KBM-7 (cell line): ENCODE data around the gene NEIL3.

ENCODE experiments used
- DNase-seq: peaks from one replicate; pipeline ENCODE4 v3.0.0-alpha.2; 2015
- in situ Hi-C: fragments of 300-500 bp; cut with MboI; formaldehyde crosslinking; loops from 2 replicates; pipeline ENCODE4 v1.14.3; 2020; ENCODE audit warnings: low sequenced_read_pairs, low pct_unique_long_range_greater_than_20kb, mixed read lengths

NEIL3 gene

DNA sequence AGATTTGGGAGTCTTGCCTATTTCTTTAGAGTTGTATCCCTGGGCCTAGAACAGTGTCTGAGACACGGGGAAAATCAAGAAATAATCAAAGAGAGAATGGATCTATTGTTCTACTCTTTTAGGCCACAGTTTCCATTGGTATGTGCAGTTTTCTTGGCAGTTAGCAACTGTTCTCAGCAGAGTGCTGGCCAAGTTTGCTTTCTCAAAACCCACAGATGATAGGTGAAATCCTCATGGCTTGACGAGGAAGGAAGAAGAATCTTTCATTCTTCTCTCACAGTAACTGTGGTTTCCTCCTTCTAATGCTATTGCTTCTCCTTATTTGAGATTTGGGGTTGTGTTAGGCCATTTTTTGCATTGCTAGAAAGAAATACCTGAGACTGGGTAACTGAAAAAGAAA, 90.4 kb downstream of the NEIL3 start:
- DNase-seq = no peak
- in situ Hi-C loops = no loop called here

DNA sequence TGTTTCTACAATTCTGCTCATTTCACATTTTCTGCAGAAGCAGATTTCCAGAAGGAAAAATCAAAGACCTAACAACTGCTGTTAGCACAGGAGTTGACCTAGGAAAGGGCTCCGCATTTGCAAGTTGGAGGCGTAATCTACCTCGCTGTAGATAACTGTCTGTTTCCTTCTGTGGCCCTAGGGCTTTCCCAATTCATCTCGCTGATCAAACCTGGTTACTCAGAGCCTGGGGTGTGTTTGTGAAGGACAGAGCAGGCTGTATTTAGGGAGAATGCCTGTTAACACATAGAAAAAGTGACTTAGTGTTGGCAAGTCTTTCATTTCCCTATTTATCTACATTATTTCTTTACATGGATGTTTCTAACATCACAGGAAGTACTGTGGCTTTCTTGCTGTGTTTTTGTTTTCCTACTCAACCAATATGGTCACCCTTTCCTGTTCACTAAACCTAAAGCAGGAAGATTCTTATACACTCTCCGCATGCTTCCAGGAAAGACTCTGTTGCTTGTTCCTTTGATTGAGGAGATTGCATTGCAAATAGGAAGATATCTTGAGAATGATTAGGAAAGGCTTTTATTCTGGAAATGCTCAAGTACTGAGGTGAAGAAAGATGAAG, 92.1 kb downstream of the NEIL3 start:
- no peak for DNase-seq
- in situ Hi-C loops = no loop called here

DNA sequence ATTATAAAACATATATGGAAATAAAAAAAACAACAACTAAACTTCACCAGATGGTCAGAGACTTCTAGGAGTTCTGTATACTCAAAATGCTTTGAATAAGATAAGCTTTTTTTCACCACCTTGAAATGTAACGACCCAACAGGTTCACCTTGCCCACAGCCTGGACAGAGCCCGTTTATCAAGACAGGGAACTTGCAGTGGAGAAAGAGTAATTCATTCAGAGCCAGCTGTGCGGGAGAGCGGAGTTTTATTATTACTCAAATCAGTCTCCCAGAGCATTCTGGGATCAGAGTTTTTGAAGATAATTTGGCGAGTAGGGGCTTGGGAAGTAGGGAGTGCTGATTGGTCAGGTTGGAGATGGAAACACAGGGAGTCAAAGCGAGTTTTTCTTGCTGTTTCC, 94.1 kb downstream of the NEIL3 start:
- no peak for DNase-seq
- in situ Hi-C loops = no loop called here

DNA sequence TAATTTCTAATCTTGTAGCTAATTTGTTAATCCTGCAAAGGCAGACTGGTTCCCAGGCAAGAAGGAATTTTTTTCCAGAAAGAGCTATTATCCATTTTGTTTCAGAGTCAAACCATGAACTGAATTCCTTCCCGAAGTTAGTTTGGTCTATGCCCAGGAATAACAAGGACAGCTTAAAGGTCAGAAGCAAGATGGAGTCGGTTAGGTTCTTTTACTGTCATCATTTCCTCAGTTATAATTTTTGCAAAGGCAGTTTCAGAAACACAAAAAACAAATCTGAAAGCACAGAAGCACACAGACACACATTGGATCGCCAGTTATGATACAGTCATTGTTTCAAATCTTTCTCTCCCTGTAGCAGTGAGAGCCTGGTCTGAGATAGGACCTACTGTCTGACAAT, 94.7 kb downstream of the NEIL3 start:
- in situ Hi-C loops = no loop called here
- no peak for DNase-seq

DNA sequence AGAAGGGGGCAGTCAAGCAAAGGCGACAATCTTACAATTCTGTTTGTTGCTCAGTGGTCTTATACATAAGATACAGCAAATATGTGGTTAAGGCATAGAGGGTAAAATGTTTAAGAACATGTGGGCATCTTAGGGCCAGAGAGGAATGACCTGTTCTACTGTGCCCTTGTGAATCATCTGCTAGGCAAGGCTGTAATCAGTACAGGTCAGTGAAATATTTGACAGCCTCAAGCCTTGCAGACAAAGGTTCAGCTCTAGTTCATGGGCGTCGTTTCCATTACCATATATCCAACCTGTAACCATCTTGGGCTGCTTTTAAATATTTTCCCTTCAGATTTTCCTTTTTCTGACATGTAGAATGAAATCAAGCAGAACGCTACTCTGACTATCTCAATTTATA, 95.3 kb downstream of the NEIL3 start:
- DNase-seq = no peak
- in situ Hi-C loops = no loop called here

DNA sequence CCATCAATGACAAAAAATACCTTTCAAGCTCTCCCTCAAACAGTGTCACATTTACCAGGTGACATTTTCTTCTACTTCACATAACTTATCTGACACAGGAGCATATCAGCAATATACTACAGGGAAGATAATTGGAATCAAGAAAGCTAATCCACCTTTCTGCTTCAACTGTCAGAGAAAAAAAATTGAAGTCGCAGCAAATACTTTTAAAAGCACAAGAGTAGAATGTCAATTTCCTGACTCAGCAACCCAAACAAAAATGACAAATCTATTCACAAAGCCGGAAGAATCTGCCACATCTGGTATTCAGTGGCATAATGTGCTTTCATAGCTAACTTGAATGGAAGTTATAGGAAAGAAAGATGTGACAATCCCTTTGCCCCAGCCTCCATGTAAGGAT, 95.8 kb downstream of the NEIL3 start:
- in situ Hi-C loops = no loop called here
- DNase-seq = no peak

DNA sequence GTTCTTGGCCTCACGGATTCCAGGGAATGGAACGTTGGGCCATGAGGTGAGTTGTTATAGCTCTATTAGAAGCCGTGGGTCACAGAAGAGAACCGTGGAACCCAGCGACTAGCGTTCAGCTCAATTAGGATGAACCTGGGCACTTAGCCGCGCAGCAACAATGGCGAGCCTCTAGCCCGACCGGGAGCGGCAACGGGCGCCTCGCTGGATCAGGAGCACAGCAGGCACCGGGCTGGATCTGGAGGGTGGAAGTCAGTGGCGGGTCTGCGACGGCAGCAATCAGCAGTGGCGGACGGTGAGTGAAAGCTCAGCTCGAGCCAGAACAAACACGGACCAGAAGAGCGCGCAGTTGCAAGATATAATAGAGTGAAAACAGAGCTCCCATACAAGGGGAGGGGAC, 98.3 kb downstream of the NEIL3 start:
- DNase-seq = no peak
- in situ Hi-C loops = no loop called here

DNA sequence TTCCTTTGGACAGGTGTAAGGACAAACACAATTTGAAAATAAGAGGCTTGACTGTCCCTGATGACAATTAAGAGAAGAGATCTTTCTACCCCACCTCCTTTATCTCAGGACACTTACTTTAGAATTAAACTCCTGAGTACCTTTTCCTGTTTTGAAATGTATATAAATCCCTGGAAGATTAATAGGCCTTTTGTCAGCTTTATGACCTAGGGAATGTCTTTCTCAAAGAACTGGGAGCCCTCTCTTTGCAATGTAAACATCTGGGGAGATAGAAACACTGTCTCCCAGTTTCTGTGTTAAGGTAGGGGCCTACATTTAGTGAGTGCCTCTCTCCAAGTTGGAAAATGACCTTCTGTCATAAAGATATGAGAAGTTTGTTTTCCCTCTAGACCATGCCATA, 100.9 kb downstream of the NEIL3 start:
- DNase-seq = no peak
- in situ Hi-C loops = no loop called here

DNA sequence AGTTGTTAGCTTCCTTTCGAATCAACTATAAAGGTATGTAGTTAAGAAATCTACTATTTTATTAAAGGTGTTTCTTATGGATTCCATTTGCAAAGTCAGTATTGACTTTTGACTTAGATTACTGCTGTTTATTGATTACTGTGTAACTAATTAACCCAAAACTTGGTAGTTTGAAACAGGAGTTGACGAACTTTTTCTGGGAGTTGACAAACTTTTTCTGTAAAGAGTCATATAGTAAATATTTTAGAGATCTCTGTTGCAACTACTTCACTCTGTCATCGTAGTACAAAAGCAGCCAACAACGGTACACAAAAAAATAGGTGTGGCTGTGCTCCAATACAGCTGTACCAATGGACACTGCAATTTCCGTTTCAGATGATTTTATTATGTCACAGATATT, 102.3 kb downstream of the NEIL3 start:
- no peak for DNase-seq
- in situ Hi-C loops = no loop called here
